GM18499 (cell line): ENCODE data around the gene TMPRSS13.
"Not testable (repeated sequence)": the region's sequence is repeated elsewhere in the genome, so short reads cannot be mapped to it uniquely, and the experiment has no call there.

Source experiments
- ATAC-seq: cut with Tn5 transposase; IDR thresholded peaks from one replicate; pipeline ENCODE4 v1.9.1; 2021; ENCODE audit warnings: moderate number of reproducible peaks; ENCODE audit not compliant: insufficient read depth, unreplicated experiment

Gene TMPRSS13

GRCh38 chr11:117929142-117929915 lies at the start of gene TMPRSS13:
Gene TMPRSS13 (minus strand): TSS chr11:117929402. CDS start chr11:117929307, 95 bp downstream.
- ATAC-seq, result no peak

GRCh38 chr11:117978991-117979390 lies 49.8 kb upstream of the TMPRSS13 start:
- ATAC-seq, result no peak

DNA sequence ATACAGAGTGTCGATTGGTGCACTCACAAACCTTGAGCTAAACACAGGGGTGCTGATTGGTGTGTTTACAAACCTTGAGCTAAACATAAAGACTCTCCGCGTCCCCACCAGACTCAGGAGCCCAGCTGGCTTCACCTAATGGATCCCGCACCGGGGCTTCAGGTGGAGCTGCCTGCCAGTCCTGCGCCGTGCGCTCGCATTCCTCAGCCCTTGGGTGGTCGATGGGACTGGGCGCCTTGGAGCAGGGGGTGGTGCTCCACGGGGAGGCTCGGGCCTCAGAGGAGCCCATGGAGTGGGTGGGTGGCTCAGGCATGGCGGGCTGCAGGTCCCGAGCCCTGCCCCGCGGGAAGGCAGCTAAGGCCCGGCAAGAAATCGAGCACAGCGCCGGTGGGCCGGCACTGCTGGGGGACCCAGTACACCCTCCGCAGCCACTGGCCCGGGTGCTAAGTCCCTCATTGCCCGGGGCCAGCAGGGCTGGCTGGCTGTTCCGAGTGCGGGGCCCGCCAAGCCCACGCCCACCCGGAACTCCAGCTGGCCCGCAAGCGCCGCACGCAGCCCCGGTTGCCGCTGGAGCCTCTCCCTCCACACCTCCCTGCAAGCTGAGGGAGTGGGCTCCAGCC lies 49.2 kb upstream of the TMPRSS13 start:
- not testable (repeated sequence) for ATAC-seq

DNA sequence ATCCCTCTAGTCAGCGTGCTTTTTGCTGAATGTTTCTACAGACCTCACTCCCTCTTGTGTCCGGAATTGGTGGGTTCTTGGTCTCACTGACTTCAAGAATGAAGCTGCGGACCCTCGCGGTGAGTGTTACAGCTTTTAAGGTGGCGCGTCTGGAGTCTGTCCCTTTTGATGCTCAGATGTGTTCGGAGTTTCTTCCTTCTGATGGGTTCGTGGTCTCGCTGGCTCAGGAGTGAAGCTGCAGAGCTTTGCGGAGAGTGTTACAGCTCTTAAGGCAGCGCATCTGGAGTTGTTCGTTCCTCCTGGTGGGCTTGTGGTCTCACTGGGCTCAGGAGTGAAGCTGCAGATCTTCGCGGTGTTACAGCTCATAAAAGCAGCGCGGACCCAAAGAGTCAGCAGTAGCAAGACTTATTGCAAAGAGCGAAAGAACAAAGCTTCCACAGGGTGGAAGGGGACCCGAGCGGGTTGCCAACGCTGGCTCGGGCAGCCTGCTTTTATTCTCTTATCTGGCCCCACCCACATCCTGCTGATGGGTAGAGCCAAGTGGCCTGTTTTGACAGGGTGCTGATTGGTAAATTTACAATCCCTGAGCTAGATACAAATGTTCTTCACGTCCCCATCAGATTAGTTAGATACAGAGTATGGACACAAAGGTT lies 48.5 kb upstream of the TMPRSS13 start:
- ATAC-seq, result not testable (repeated sequence)

DNA sequence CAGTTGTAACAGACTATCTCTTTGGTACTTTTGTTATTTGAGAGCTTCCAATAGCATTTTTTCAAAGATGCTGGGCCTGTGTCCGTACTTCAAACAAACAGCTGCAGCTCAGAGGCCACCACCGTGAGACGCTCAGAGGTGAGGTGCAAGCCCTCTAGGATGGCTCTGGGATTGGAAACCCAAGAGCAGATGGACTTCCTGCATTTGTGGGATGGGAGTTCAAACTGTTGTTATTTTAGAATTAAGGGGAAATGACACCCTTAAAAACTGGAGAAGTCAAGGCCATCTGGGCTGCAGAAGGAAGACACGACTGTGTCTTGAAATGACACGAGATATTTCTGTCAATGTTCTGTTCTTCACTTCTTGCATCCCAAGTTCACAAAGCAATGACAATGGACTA lies 47.8 kb upstream of the TMPRSS13 start:
- no peak for ATAC-seq

DNA sequence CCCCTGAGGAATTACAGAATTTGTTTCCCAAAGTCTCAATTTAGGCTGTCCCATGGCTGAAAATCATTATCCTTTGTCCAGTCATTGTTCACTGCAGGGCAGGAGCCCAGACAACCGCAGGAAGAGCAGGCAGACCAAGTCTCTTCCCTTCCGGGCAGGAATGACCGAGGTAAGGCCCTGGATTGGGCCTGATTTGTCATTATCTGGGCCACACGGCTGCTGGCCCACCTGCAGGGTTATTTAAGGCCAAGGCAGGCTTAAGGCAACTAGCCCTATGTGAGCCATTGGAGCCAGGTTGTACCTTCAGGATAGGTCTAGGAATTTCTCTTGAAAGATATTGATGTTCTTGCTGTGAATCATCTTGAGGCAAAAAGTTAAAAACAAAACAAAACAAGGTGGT lies 47.2 kb upstream of the TMPRSS13 start:
- no peak for ATAC-seq

GRCh38 chr11:117973503-117973860 lies 44.3 kb upstream of the TMPRSS13 start:
- ATAC-seq, result no peak

GRCh38 chr11:117972629-117973502 lies 43.7 kb upstream of the TMPRSS13 start:
- ATAC-seq, result no peak

DNA sequence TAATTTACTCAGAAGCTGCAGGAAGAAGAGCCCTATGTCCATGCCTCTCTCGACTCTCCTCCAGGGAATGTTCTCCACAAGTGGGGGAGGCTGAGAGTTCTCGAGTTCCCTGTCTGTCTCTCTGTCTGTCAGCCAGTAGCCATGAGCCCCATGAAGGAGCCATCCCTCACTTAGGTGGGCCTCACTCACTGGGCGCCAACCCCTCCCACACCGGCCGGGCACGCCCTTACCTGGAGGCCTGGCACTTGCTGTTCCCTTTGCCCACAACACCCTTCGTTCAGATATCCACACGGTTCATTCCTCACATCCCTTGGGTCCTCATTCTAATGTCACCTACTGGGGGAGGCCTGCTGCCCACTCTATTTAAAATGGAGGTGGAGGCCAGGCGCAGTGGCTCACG lies 42.8 kb upstream of the TMPRSS13 start:
- ATAC-seq, result no peak

- no peak for ATAC-seq
These were observed 41.3 kb upstream of the TMPRSS13 start for GRCh38 chr11:117970400-117971024.

DNA sequence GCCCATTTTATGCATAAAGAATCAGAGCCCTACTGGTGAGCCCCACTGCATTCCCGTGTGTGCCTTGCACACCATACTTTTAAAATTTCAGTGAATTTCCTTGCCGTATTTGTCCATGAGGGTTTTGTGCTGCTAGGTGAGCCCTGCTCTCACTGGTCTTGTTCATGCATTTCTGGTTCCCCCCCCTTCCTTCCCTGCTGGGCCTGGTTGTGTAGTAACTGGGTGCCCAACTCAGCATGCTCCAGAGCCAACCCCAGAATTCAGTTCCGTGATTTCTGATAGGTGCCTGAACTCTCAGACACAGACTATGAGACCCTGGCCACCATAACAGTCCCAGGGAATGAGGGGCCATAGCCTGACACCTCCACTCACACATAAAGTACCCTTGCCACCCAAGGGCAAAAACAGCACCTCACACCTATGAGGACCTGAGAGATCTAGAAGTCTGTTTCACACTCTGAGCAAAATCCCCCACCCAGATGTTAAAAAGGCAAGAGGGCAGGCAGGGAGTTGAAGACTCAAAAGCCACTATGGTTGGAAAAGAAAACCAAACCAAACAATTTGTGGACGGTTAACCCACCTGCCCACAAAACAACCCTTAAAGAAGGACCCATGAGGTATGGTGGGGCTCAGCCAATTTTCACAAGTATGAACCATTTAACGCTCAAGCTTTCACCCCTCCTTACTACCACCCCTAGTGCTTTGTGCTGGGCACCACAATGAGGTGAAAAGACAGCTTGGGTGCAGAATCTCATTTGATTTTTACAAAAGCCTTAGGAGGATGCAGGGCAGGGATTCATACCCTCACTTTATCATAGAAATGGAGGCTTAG lies 40.2 kb upstream of the TMPRSS13 start:
- ATAC-seq, result no peak

DNA sequence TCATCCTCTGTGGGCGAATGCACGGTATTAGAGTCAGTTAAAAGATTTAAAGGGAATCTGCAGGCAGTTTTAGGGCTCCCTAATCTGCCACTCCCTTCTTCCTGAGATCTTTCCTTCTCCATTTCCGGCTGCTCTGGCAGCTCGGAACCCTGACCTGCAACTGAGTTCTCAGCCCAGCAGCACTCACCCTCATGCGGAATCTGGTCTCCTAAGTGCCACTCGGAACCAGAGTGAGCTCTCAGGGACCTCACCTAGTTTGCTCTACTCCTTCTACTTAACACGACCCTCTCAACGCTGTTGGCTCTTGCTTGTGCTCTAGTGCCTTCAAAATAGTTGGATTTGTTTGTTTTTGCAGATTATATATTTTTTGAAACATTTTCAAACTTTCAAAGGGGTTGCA lies 37.7 kb upstream of the TMPRSS13 start:
- ATAC-seq, result no peak

DNA sequence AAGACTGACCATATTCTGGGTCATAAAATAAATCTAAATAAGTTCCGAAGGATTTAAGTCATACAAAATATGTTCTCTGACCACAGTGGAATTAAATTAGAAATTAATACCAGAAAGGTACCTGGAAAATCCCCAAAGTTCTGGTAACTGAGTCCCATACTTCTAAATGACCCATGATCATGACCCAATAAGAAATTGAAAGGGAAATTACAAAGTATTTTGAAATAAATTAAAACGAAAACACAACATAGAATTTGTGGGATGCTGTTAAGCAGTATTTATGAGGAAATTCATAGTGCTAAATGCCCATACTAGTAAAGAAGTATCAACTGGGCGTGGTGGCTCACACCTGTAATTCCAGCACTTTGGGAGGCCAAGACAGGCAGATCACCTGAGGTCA lies 33.6 kb upstream of the TMPRSS13 start:
- no peak for ATAC-seq

DNA sequence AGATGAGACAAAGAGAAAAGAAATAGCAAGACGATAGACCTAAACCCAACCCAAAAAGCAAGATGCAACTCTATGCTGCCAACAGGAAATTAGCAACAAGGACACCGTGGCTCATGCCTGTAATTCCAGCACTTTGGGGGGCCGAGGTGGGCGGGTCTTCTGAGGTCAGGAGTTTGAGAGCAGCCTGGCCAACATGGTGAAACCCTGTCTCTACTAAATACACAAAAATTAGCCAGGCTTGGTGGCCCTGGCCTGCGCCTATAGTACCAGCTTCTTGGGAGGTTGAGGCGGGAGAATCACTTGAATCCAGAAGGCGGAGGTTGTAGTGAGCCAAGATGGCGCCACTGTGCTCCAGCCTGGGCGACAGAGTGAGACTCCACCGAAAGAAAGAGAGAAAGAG lies 32.7 kb upstream of the TMPRSS13 start:
- no peak for ATAC-seq

GRCh38 chr11:117960406-117960805 lies 31.2 kb upstream of the TMPRSS13 start:
- ATAC-seq, result no peak

- ATAC-seq, result no peak
These were observed 30.4 kb upstream of the TMPRSS13 start for GRCh38 chr11:117959438-117960149.

- ATAC-seq, result no peak
These were observed 29.7 kb upstream of the TMPRSS13 start for GRCh38 chr11:117958949-117959348.

DNA sequence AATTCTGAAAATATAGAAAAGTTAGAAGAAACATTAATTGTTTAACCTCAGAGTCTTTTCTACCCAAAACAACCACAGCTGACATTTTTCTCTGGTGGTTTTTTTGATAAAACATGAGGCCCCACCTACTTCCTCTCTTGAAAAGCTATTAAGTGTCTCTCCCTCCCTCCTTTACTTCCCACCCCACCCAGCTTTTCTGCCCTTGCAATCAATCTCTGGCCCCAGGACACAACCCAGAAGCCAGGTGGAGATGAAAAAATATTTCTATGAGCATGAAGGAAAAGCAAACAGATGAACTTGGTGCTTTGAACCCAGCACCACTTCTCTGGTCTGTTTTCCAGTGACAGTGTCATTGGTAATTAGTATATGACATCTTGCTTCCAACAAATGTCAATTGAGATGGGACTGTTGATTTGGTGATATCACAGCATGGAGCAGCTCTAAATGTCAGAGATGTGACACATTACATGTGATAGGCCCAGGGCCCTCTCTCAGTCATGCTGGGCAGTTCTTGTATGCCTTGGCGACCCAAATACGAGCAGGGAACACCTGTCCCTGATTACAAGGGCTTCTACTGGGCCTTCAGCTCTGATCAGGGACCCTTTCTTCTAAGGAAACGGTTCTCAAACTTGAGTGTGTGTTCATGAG lies 23.9 kb upstream of the TMPRSS13 start:
- no peak for ATAC-seq
